ENCODE data around the gene PTPRK. TPM values are rescaled to one million over a fixed set of nuclear protein-coding genes. Genes with fewer than 3 reads are reported as not detected.

PTPRK gene
- total and polyA plus RNA-seq, 2 of the 13 experiments (the other 11 are each of a cell fraction or from before 2014, with no cell fraction given), result 43.6 to 98.3 TPM

GRCh38 chr6:128112494-128112893 lies 407.9 kb downstream of the PTPRK start:
- 86% methylated on average over 2 of the region's 2 CpGs for WGBS (ENCODE audit: low lambda C conversion rate)

DNA sequence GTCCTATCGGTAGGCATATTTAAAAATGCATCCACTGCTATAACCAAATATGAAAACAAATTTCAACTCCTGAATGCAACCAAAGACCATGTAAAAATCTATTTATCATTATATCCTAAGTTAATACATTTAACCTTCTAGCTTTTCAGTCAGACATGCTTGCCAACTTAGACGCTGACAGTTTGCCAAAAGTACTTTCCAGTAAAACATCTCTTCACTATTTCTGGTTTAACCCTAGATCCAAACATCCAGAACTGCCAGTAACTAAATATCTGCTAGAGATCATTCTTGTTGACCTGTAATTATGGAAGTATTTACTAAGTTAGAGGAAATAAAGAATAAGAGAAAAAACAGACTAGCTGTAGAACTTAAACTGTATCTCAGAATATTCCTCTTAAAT lies 409.3 kb downstream of the PTPRK start:
- in situ Hi-C loops (cut with HindIII; ENCODE audit: extremely low pct_ligation_motif_present, low pct_unique_long_range_greater_than_20kb), result no loop called here
- Histone ChIP-seq H3K9me3 (ENCODE audit: low read length) (no peaks in the 10 kb centered on the region), H3K4me1 (ENCODE audit: insufficient read depth, low read length) (no peaks in the 10 kb centered on the region), H3K79me2 (ENCODE audit: insufficient read depth, low read length) (no peaks in the 10 kb centered on the region), H2AFZ (ENCODE audit: low read length) (no peak overlapping the region), H3K36me3 (replicated peaks in 1 of 2; ENCODE audit: control insufficient read depth in 1 of 2, insufficient read depth in 2 of 2, low read length in 2 of 2) (peaks cover 0 to 4% of the 10 kb centered on the region in 2 experiments; a peak in 2 of 5 replicates), H3K9ac (ENCODE audit: insufficient read depth, low read depth, low read length) (no peak overlapping the region), H3K27me3 (ENCODE audit: control insufficient read depth in 1 of 2, insufficient read depth in 2 of 2, low read length in 2 of 2) (no peaks in the 10 kb centered on the region), H3K4me2 (ENCODE audit: low read depth, low read length) (no peak overlapping the region), H3K27ac (ENCODE audit: extremely low read length, insufficient read depth, low read length) (no peak overlapping the region), H3K4me3 (replicated peaks in 1 of 3; ENCODE audit: insufficient read depth in 1 of 3, low read depth in 2 of 3, low read length in 3 of 3) (no peak overlapping the region), H4K20me1 (ENCODE audit: insufficient read depth, low read length) (no peaks in the 10 kb centered on the region)
- CTCF ChIA-PET (ENCODE audit: low intra/inter-chr PET ratio, low total read pairs), result no interaction called here
- no TSS peak for BruUV-seq (replicated peaks)
- WGBS (ENCODE audit: low lambda C conversion rate), result 94% methylated on average over 2 of the region's 2 CpGs
- FAIRE-seq (no peak), DNase-seq (ENCODE audit: low spot score) (no peak), ATAC-seq (no peak)
- POLR2A ChIA-PET, result no interaction called here
- intact Hi-C loops (cut with micrococcal nuclease; ENCODE audit: unreplicated experiment), result no loop called here
- TF ChIP-seq SRF (IDR thresholded peaks at IDR 0.05; ENCODE audit: low read depth, low read length) (no peak), SIN3A (IDR thresholded peaks at IDR 0.05; ENCODE audit: borderline replicate concordance, low read depth, low read length) (no peak), TBX2 (CRISPR knock-in tag; IDR thresholded peaks at IDR 0.05; ENCODE audit: borderline replicate concordance) (no peak), IKZF1 (IDR thresholded peaks at IDR 0.05) (no peak), KLF16 (CRISPR knock-in tag; IDR thresholded peaks at IDR 0.05) (no peak), HOMEZ (CRISPR knock-in tag; IDR thresholded peaks at IDR 0.05; ENCODE audit: low read depth) (no peak), ZNF782 (CRISPR knock-in tag; IDR thresholded peaks at IDR 0.05; ENCODE audit: borderline replicate concordance) (no peak)
- TF ChIP-seq, protein P1, sequence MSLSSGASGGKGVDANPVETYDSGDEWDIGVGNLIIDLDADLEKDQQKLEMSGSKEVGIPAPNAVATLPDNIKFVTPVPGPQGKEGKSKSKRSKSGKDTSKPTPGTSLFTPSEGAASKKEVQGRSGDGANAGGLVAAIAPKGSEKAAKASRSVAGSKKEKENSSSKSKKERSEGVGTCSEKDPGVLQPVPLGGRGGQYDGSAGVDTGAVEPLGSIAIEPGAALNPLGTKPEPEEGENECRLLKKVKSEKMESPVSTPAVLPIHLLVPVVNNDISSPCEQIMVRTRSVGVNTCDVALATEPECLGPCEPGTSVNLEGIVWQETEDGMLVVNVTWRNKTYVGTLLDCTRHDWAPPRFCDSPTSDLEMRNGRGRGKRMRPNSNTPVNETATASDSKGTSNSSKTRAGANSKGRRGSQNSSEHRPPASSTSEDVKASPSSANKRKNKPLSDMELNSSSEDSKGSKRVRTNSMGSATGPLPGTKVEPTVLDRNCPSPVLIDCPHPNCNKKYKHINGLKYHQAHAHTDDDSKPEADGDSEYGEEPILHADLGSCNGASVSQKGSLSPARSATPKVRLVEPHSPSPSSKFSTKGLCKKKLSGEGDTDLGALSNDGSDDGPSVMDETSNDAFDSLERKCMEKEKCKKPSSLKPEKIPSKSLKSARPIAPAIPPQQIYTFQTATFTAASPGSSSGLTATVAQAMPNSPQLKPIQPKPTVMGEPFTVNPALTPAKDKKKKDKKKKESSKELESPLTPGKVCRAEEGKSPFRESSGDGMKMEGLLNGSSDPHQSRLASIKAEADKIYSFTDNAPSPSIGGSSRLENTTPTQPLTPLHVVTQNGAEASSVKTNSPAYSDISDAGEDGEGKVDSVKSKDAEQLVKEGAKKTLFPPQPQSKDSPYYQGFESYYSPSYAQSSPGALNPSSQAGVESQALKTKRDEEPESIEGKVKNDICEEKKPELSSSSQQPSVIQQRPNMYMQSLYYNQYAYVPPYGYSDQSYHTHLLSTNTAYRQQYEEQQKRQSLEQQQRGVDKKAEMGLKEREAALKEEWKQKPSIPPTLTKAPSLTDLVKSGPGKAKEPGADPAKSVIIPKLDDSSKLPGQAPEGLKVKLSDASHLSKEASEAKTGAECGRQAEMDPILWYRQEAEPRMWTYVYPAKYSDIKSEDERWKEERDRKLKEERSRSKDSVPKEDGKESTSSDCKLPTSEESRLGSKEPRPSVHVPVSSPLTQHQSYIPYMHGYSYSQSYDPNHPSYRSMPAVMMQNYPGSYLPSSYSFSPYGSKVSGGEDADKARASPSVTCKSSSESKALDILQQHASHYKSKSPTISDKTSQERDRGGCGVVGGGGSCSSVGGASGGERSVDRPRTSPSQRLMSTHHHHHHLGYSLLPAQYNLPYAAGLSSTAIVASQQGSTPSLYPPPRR (CRISPR knock-in tag; IDR thresholded peaks at IDR 0.05; ENCODE audit: borderline replicate concordance), result no peak
- TF ChIP-seq, protein P2, sequence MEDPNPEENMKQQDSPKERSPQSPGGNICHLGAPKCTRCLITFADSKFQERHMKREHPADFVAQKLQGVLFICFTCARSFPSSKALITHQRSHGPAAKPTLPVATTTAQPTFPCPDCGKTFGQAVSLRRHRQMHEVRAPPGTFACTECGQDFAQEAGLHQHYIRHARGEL (CRISPR knock-in tag; IDR thresholded peaks at IDR 0.05), result no peak

More at GRCh38 chr6:128112494-128112893, 407.9 kb downstream of the PTPRK start:
- ATAC-seq (no peak), FAIRE-seq (no peak), DNase-seq (ENCODE audit: low spot score) (no peak)
- Histone ChIP-seq H3K79me2 (ENCODE audit: insufficient read depth, low read length) (no peaks in the 10 kb centered on the region), H4K20me1 (ENCODE audit: insufficient read depth, low read length) (no peaks in the 10 kb centered on the region), H3K9ac (ENCODE audit: insufficient read depth, low read depth, low read length) (no peak overlapping the region), H3K36me3 (replicated peaks in 1 of 2; ENCODE audit: control insufficient read depth in 1 of 2, insufficient read depth in 2 of 2, low read length in 2 of 2) (peaks cover 0 to 4% of the 10 kb centered on the region in 2 experiments; a peak in 2 of 5 replicates), H3K27me3 (ENCODE audit: control insufficient read depth in 1 of 2, insufficient read depth in 2 of 2, low read length in 2 of 2) (no peaks in the 10 kb centered on the region), H2AFZ (ENCODE audit: low read length) (no peak overlapping the region), H3K27ac (ENCODE audit: extremely low read length, insufficient read depth, low read length) (no peak overlapping the region), H3K4me1 (ENCODE audit: insufficient read depth, low read length) (no peaks in the 10 kb centered on the region), H3K9me3 (ENCODE audit: low read length) (no peaks in the 10 kb centered on the region), H3K4me3 (replicated peaks in 1 of 3; ENCODE audit: insufficient read depth in 1 of 3, low read depth in 2 of 3, low read length in 3 of 3) (no peak overlapping the region), H3K4me2 (ENCODE audit: low read depth, low read length) (no peak overlapping the region)
- intact Hi-C loops (cut with micrococcal nuclease; ENCODE audit: unreplicated experiment) (no loop called here), in situ Hi-C loops (cut with HindIII; ENCODE audit: extremely low pct_ligation_motif_present, low pct_unique_long_range_greater_than_20kb) (no loop called here)
- ChIA-PET POLR2A (no interaction called here), CTCF (ENCODE audit: low intra/inter-chr PET ratio, low total read pairs) (no interaction called here)
- BruUV-seq (replicated peaks), result no TSS peak
- TF ChIP-seq FOXK1 (CRISPR knock-in tag; IDR thresholded peaks at IDR 0.05; ENCODE audit: borderline replicate concordance, low read depth) (no peak), POLR2A (IDR thresholded peaks at IDR 0.05; ENCODE audit: insufficient read depth in 1 of 2, low read depth in 2 of 2, low read length in 2 of 2) (no peak), TOE1 (CRISPR knock-in tag; IDR thresholded peaks at IDR 0.05) (no peak), HNRNPUL1 (IDR thresholded peaks at IDR 0.05; ENCODE audit: low read depth, low read length) (no peak), ZSCAN30 (CRISPR knock-in tag; IDR thresholded peaks at IDR 0.05) (no peak), ZC3H4 (CRISPR knock-in tag; IDR thresholded peaks at IDR 0.05; ENCODE audit: borderline replicate concordance) (no peak), ZNF484 (CRISPR knock-in tag; IDR thresholded peaks at IDR 0.05; ENCODE audit: borderline replicate concordance, low read depth) (no peak), ZNF432 (CRISPR knock-in tag; IDR thresholded peaks at IDR 0.05; ENCODE audit: borderline replicate concordance) (no peak), FOXK2 (IDR thresholded peaks at IDR 0.05) (no peak)

Measured in HepG2 (cell line).